HG03175 (cell line): Measurements from ENCODE around the gene NUFIP1.
"Not testable (repeated sequence)": the region's sequence is repeated elsewhere in the genome, so short reads cannot be mapped to it uniquely, and the experiment has no call there.

Source experiments
- ATAC-seq: cut with Tn5 transposase; IDR thresholded peaks from one replicate; pipeline ENCODE4 v1.9.1; 2021; ENCODE audit warnings: mild to moderate bottlenecking, moderate library complexity; ENCODE audit not compliant: unreplicated experiment

Gene NUFIP1

DNA sequence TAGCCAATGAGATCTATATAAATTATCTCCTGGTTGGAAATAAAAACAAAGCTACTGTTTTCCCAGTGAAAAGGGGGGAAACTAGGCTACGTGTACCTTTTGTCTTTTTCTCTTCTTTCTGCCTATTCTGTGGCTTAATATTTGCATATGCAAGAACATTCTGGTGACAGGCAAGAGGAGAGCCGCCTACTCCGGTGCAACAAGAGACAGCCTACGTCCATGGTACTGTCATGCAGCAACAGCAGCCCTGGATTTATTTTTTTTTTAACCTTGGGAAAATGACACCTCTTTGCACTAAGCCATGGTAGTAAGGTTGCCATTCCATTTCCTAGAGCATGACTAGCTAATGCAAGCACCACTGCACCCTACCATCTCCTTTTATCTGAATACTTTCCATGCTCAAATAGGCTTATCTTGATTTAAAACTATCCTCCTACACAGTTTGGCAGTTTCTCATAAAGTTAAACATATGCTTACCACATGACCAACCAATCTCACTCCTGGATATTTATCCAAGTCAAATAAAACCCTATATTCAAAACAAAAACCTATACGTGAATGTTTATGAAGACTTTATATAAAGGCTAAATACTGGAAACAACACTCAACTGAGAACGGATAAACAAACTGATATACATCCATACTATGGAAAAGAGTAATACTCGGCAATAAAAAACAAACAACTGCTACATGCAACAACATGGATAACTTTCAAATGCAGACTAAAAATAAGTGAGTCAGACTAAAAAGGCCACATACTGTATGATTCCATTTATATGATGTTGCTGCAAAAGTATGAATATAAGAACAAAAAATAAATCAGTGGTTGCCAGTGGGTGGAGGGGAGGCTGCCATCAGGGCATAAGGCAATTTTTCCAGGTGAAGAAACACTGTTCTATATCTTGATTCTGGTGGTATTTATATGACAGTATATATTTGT is 17.3 kb downstream of the NUFIP1 start:
- ATAC-seq, result no peak

DNA sequence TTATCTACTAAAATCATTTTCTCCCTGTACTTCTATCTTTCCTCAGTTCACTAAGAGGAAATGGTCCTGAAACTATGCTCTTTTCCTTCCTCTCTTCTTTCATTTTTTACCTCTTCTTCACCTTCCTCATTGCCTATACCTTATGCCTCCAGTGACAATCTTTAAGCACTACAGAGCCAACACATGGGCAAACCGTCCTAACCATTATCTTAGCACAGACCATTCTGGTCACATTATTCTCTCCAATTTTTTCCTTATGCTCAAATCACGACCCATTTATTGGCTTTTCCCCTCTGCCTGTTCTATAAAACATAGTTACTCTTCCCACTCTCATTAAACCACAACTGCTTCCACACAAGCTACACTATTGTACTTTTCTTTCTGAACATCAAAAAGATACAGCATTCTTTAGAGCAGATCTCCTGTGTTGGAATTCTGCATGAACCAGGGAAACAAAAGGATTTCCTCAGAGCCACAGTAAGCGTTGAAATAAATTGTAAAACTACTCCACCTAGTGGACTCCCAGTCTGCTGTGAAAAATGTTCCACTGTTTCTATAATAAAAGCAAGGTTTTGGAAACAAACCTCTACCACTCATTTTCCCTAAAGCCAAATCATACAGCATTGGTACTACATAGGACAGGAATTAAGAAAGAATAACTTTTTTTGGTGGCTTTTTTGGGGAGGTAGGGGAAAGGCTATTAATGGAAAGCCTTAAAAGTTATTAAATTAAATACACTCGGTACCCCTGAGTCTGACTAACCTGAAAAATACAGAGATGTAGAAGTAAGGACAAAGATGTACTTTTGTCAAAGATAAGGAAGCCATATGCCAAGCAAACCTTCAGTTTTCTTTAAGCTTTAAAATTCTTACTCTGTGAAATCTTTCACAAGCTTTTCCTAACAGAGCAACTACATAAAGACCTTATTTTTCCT is 19.5 kb downstream of the NUFIP1 start:
- ATAC-seq, result no peak

DNA sequence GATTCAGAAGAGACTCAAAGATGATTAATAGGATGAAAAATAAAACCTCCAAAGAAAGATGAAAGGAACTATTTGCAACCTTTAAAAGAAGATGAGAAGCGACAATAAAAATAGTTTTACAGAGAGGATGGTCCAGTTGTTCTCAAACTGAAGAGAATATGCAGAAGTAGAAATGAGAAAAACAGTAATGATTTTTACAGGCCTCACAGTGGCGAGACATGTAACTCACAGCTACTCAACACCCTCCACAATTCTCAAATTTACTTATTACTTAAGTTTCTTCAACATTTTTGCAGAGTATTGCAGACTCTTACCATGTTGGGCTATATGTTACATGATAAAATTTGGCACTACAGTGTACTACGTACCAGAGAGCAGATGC is 20.8 kb downstream of the NUFIP1 start:
- ATAC-seq, result no peak

DNA sequence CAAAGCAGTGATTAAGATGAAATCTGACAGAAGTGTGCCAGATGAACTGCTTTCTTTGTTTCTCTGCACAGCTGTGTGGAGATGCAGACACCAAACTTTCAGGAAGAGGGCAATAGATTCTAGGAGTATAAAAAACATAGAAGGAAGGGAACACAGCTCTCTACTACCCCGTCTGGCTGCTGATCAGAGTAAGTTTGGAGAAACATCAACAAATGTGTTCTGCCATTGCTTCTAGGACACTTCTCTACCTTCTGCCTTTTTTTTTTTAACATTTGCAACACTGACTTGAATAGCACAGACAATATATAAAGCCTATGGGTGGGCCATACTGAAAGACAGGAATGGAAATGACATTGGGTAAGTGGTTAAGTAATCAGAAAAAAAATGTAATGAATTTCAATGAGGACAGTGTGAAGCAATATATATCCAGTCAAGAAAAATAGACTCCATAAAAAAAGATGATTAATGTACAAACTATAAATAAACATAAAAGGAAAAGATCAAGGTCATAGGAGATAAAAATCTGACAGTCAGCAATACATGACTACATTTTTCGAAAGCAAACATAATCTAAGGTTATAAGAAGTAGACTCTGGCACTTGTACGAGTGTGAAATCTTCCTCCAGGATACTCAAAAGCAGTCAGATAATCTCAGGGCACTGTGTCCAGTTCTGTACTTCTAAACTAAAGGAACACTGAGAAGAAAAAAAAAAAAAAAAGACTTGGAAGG is 21.4 kb downstream of the NUFIP1 start:
- ATAC-seq, result no peak

DNA sequence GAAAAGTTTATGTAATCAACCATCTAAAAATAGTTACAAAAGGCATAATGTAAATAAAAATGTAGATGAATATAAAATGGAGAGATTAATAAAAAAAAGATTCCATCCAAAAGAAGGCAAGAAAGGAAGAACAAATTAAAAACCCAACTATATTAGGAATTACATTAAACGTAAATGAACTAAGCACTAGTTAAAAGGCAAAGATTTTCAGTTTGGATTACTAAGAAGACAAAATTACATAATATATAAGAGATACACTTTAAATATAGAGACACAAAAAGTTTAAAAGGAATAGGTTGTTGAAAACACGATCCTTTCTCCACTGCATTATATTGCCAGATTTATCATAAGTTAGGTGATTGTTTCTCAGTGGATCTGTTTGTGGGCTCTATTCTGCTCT is 27.3 kb downstream of the NUFIP1 start:
- ATAC-seq, result no peak

DNA sequence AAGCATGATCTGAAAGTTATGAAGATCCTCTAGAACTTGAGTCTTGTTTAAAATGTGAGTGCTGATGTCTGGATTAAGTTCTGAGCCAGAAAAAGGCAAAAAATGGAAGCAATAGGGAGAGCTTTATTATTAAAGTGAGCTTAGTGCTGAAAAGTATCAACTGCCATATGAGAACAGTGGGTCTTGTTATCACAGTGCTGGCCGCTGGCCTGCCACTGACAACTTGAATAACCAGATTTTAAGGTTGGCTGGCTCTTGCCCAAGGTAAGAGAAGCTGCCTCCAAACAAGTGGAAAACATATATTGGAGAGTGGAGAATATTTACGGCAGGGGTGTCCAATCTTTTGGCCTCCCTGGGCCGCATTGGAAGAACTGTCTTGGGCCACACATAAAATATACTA is 33.9 kb downstream of the NUFIP1 start:
- no peak for ATAC-seq

DNA sequence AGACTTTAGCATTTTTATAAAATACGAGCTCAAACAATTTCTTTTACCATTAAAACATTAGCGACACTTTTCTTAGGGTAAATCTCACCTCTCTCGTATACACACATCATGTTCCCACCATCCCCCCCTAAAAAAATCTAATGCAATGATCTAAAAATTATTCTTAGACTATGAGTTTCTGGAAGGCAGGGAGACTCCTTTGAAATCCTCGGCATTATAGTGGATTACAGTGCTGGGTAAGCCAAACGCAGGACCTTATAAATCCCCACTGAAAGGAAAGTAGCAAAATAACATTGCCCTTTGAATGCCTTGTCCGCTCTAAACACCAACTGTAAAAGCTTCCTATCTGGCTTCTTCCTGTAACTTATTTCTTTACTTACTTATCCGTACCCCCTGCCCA is 35.0 kb downstream of the NUFIP1 start:
- ATAC-seq, result no peak

DNA sequence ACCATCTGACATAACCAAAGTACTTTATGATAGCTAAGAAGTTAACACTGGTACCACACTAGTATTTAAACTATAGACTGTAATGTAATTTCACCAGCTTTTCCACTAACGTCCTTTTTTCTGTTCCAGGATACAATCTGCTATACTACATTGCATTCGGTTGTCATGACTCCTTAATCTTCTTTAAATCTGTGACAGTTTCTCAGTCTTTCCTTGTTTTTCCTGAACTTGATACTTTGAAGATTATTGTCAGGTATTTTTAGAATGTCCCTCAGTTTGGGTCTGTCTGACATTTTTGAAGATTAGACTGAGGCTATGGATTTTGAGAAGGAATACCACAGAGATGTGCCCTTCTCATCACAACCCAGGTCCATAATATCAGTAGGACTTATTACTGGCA is 36.6 kb downstream of the NUFIP1 start:
- no peak for ATAC-seq

DNA sequence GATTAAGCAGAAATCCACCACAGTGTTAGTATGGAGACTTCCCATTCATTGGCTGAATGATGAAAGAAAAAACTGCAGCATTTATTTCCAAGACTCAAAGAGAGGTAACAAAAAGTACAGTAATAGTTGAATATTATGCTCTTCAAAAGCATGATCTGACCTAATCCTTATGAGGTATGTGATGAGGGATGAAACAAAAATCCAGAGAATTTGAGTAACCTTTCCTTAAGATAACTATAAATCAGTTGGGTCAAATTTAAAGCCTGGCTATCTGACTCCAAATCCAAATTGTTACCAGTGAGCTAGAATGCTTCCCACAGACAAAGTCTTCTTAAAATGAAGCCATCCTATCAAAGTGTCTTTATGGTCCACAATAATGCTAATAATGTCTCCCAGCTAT is 38.1 kb downstream of the NUFIP1 start:
- no peak for ATAC-seq

DNA sequence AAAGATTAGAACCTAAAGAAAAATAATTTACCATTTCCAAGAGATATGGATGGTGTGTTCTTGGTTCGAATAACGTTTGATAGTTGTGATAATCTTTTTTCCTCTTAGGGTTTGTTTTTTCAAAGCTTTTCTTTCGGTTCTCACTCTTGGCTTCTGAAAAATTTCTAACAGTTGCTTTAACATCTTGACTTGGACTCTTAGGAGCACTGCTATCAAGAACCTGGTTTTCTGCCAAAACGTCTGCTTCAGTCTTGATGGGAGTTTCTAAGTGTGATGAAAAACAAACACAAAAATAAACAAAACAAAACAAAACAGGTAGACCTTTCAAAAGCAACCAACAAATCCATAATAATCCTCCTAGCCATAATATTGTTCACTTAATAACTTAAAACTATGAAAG is 45.9 kb downstream of the NUFIP1 start:
- ATAC-seq, result not testable (repeated sequence)

DNA sequence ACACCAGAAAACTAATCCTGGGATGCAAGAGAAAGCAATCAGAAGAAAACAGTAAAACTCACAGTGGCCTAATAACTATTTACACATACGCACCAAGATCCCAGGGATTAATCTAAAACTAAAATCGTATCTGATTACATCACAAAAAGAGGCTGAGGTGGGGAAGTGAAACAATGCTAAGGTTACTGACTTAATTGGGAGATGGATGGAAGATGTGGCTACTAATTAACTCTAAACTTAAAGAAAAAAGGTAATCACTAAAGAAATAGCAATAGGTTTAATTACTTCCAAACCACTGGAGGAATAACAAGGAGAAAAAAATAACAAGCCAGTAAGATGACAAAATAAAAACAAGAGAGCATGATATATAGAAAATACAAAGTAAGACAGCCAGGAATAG is 50.4 kb downstream of the NUFIP1 start:
- no peak for ATAC-seq

DNA sequence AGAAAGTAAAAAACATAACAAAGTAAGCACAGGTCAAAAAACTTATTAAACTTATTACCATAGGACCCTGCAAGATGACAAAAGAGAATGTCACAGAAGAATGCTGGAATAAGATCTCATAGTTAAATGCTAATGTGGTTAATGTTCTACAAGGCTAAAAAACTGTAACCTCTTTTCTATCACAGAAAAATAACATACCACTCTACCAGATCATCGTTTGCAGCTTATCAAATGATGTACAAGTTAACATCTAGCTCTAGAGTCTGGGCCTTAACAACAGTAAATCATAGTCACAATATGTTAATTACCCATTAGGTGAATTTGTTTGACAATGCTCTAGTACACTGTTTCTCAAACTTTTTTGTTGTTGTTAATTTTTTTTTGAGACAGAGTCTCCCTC is 53.0 kb downstream of the NUFIP1 start:
- ATAC-seq, result no peak

DNA sequence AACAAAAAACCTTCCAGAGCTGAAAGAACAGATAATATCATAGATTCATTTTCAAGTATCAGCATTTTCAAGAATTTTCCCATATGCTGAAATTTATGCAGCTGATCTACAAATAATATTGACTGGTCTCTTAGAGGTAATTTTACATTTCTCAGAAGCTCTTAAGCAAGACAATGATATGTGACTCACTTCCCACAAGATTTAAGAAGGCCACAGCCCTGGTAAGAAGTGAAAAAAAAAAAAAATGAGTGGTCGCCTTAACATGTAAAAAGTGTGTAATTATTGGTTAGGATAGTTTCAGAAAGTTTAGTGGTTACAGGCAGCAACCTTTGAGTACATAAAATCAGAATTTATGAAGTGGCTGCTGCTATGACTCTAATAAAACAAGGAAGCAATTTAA is 54.5 kb downstream of the NUFIP1 start:
- ATAC-seq, result no peak

DNA sequence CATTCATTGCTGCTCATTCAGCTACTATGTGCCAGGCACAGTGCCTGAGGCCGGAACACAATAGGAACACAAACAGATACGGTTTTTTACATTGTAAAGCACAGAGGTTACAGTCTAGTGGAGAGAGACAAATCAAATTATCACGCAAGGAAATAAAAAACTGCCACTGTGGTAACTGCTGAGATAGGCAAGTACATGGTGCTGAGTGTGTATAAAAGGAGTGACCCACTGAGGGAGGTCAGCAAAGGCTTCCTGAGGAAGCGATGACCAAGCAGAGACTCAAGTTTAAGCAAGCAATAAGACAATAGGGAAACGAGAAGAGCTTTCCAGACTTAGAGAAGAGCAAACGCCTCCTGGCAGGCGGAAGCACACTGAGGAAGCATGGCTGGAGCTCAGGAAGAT is 56.4 kb downstream of the NUFIP1 start:
- no peak for ATAC-seq

DNA sequence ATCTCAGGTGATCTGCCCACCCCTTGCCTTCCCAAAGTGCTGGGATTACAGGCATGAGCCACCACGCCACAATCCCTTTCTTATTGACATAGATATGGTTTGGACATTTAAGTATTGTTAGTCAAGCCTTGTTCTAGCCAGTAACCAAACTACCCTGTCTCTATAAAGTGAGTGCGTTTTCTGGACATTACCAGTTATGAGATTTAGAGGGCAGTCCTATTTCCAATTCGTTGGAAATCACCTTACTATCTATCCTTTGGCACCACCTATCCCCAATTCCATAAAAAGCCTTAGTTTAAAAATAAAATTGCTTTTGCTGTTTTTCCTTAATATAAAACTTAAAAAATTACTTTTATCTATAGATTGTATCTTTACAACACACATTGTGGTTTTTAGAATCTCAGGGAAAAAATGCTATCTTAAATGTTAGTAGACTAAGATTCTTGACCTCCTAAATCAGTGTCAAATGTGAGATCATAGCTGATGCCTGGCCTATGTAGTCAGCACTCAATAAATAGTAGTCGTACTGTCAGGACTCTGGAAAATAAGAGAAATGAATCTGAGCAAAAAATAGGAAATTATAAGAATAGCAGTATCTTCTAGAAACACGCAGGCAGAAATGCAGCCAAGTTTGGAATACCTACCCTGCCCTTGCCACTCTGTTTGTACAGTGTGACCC is 57.0 kb downstream of the NUFIP1 start:
- ATAC-seq, result no peak

DNA sequence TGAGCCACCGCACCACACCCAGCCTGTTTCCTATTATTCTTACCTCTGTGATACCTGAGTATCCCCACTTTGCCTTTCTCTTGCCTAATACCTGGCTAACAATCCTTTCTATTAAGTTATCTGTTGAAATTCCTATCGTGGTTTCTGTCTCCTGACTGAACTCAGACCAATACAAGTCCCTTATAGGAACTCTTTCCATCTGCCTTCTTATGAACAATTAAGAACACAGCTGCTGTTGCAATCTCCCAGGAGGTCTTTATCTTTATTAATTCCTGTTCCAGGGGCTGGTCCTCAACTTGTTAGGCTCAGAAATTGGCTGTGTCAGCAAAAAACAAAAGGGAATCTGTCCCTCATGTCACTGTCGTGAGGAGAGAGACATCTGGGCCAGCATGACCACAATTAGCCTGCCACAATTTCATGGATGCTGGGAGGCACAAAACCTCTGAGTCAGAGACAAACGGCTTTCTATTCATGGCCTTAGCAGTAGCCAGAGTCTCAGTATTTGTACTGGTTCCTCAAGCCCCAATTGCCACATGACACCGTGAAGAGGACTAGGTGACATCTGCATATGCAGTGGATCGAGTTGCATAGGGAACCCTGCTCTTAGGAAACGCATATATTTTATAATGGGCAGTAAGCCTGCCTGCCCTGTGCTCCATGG is 58.2 kb downstream of the NUFIP1 start:
- no peak for ATAC-seq

DNA sequence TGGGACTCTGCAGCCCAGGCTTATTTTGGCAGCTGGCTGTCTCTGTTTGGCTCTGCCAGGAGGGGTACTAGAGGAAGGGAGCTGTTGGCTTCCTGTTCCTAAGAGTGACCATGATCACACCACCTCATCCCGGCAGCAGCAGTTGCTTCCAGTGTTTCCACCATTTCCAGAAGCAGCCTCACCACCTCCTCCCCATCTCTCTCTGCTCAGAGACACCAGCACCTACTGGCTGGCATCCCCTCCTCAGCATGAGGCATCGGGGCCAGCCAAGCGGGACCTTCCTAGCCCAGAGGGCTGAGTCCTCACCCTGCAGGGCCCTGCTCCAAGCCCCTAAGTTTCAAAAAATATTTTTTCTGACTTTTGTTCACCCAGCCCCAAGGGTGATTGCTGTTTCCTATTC is 59.0 kb downstream of the NUFIP1 start:
- no peak for ATAC-seq

DNA sequence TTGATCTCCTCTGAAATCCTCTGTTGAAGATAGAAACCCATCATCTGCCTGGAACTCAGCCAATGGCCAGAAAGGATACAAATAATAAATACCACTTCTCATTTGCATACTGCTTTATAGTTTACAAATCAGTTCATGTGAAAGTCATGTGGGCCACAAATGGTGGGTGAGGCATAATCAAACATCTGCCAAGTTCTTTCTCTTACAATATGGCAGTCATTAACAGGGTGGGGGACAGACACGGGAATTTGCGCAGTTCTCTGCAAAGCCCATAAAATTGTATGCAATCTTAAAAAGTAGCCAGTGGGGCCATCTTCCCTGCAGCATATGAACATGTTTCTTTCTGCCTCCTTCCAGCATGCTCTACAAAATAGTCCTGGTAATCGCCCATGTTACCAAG is 59.6 kb downstream of the NUFIP1 start:
- no peak for ATAC-seq

DNA sequence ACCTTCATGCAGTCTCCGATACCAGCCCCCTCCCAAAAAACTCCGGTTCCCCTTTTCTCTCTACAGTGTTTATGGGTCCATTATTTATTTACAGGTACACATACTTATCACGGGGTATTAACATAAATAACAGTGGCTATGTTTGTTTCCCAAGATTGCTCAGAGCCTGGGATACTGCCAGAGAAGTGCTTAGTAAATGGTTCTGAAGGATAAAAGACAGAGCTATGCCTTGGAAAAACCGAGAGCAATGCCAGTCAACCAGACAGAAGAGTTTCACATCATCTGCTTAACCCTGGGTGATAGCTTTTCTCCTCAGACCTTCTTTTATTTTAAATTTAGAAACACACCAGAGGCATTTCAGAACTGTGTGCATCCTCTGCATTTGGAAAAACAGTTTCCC is 61.3 kb downstream of the NUFIP1 start:
- no peak for ATAC-seq
